Ovary (tissue), 9 donors: ENCODE results near the gene TUBB2A. TPM values are rescaled to one million over a fixed set of nuclear protein-coding genes. Genes with fewer than 3 reads are reported as not detected.

ENCODE experiments used
- DNase-seq, 5 donors: peaks; one replicate each; pipeline ENCODE4 v3.0.0-alpha.2; 2019 to 2020
- H3K27ac ChIP-seq, 2 donors: fragments of 200-600 bp; one replicate each; pipeline versions ENCODE4 v1.5.1 to v1.8.0; 2019 to 2022
- H3K27me3 ChIP-seq: fragments of 200-600 bp; one replicate; pipeline ENCODE4 v1.8.0; 2022
- H3K36me3 ChIP-seq: fragments of 200-600 bp; sonication (generic); one replicate; pipeline ENCODE4 v1.5.1; 2019
- H3K4me1 ChIP-seq: one replicate; pipeline ENCODE4 v1.8.1; 2013; ENCODE audit warnings: mild to moderate bottlenecking, moderate library complexity; ENCODE audit not compliant: insufficient read depth
- H3K4me3 ChIP-seq: fragments of 200-600 bp; sonication (generic); one replicate; pipeline ENCODE4 v1.5.1; 2017
- H3K9me3 ChIP-seq, 2 donors: fragments of 200-600 bp in 1 of 2; sonication (generic) in 1 of 2; one replicate each; pipeline versions ENCODE4 v1.5.1 to v1.8.1; 2013 to 2019; ENCODE audit warnings: mild to moderate bottlenecking in 1 of 2, moderate library complexity in 1 of 2
- CTCF ChIP-seq, 3 donors: fragments of 450-650 bp in 2 of 3; fragments of 200-600 bp in 1 of 3; IDR thresholded peaks; one replicate each; pipeline versions ENCODE4 v1.5.1 to v1.8.0; 2016 to 2022; ENCODE audit warnings: antibody characterized with exemption in 3 of 3, mild to moderate bottlenecking in 1 of 3
- EP300 ChIP-seq: sonication (generic); formaldehyde crosslinking; IDR thresholded peaks from one replicate; pipeline ENCODE4 v1.6.1; 2017; ENCODE audit warnings: antibody characterized with exemption
- POLR2A ChIP-seq: fragments of 450-650 bp; IDR thresholded peaks from one replicate; pipeline ENCODE4 v1.6.1; 2017; ENCODE audit warnings: antibody characterized with exemption, mild to moderate bottlenecking, moderate library complexity
- WGBS, 3 donors: extraction: QIAGEN DNeasy Blood & Tissue Kit in 1 of 3; methylation state at CpG; one replicate each; pipeline versions ENCODE4 v1.1.5 to v1.1.7; 2013 to 2017; 5-methylcytosine and 5-hydroxymethylcytosine counted together
- intact Hi-C, 4 donors: fragments of 100-400 bp; cut with DNase I; formaldehyde crosslinking; loops; one replicate each; pipeline versions ENCODE4 v1.11.0 to v1.15.1; 2022 to 2023
- polyA plus RNA-seq, 2 donors: library from polyadenylated mRNA; stranded (reverse); fragments of 200-250 nt in 1 of 2; fragments of 350-450 nt in 1 of 2; fragmentation: Illumina TruSeq in 1 of 2; extraction: RNeasy Lipid Tissue Mini Kit (QIAGEN cat#74804) in 1 of 2; gene quantifications; one replicate each; pipeline ENCODE4 v1.2.3, GENCODE V29; 2013 to 2014
- total RNA-seq, 7 donors: library from RNA; depleted of rRNA in 2 of 7; stranded (reverse); fragments of >200 nt in 2 of 7; fragmentation: NEBNext Ultra II Directional in 3 of 7; extraction: Animal tissue kit (Norgen Biotek cat#: 25700) in 3 of 7; gene quantifications; one replicate each; pipeline versions ENCODE4 v1.1.0 to v1.2.4, GENCODE V29; 2016 to 2023
- donor health status: DM: no; HTN: no; CAD: no; lungs with moderate emphysema.
- donor health status: DM: no; HTN: no; CAD: no.
- donor health status: Bipolar disorder and iron deficiency.
- donor health status: DM: yes; HTN: yes; CAD: no.
- donor health status: DM: no; HTN: no; CAD: no.
- donor health status: DM: yes; HTN: yes; CAD: no.

TUBB2A gene
- total and polyA plus RNA-seq, 9 donors, result 5.7 to 32.7 (median 10.9) TPM

GRCh38 chr6:3131695-3132094 is 25.6 kb downstream of the TUBB2A start:
- H3K4me1 ChIP-seq, result no peaks in the 10 kb centered on the region
- DNase-seq, result no peak
- WGBS, 3 donors, result 92 to 94% (median 92%) methylated on average over 15 of the region's 15 CpGs
- TF ChIP-seq POLR2A (no peak), CTCF (IDR thresholded peaks at IDR 0.05) (no peak), EP300 (no peak)
- H3K9me3 ChIP-seq, result no peaks in the 10 kb centered on the region
- no peak overlapping the region for H3K4me3 ChIP-seq
- intact Hi-C loops, result no loop called here
- H3K27ac ChIP-seq, result no peak overlapping the region
- H3K36me3 ChIP-seq, result no peaks in the 10 kb centered on the region
- no peaks in the 10 kb centered on the region for H3K27me3 ChIP-seq

DNA sequence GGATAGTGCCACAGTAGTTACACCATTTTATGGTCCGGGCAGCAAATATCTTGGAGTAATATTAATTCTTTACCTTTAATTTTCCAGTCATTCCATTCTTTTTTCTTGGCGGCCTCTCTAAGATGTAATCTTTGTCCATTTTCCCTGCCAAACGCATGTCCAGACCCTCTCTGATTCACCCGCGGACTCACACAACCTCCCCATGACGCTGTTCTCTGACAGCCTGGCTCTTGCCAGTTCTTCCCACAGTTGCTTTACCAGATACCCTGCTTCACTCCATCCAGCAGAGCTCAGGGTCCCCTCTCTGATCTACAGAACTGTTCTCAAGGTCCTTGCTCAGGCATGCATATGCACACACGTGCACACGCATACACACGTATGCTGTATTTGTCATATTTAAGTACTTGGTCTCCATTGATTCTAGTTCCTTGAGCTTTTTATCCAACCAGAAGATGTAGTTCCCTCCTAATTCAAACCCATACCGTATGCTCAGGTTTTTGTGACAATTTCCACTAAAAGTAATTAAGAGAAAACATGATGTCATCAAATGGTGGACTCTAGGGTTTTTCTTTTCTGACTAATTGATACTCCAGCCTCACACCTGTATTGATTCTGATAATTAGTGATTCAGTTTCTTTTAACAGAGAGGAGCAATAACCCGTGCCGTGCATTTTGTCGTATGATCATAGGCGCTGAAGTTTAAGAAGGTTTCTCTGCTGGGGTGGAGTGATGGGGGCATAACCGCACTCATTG is 28.8 kb downstream of the TUBB2A start:
- H3K27me3 ChIP-seq, result no peaks in the 10 kb centered on the region
- H3K9me3 ChIP-seq, result no peaks in the 10 kb centered on the region
- no peaks in the 10 kb centered on the region for H3K36me3 ChIP-seq
- WGBS, 3 donors, result 93 to 95% (median 94%) methylated on average over 15 of the region's 15 CpGs
- H3K4me1 ChIP-seq, result no peaks in the 10 kb centered on the region
- no peak overlapping the region for H3K4me3 ChIP-seq
- intact Hi-C loops, result loop anchor here in 3 of 4 donors (5.0 kb wide), 2 partner anchors 124 to 604 kb away; no protein-coding TSS in a partner anchor
- H3K27ac ChIP-seq, result no peak overlapping the region
- no peak for DNase-seq
- TF ChIP-seq POLR2A, result no peak
- no peak for TF ChIP-seq CTCF (IDR thresholded peaks at IDR 0.05)
- TF ChIP-seq EP300, result no peak

- no peaks in the 10 kb centered on the region for H3K4me1 ChIP-seq
- H3K27me3 ChIP-seq, result no peaks in the 10 kb centered on the region
- 41 to 47% (median 45%) methylated on average over 2 of the region's 2 CpGs for WGBS, 3 donors
- DNase-seq, result no peak
- no peak overlapping the region for H3K27ac ChIP-seq
- H3K4me3 ChIP-seq, result no peak overlapping the region
- intact Hi-C loops, result loop anchor here in 3 of 4 donors (5.0 kb wide), 2 partner anchors 126 to 606 kb away; no protein-coding TSS in a partner anchor
- no peaks in the 10 kb centered on the region for H3K36me3 ChIP-seq
- TF ChIP-seq POLR2A (no peak), EP300 (no peak), CTCF (IDR thresholded peaks at IDR 0.05) (no peak)
- no peaks in the 10 kb centered on the region for H3K9me3 ChIP-seq
These were observed 31.5 kb downstream of the TUBB2A start for GRCh38 chr6:3125815-3126214.

DNA sequence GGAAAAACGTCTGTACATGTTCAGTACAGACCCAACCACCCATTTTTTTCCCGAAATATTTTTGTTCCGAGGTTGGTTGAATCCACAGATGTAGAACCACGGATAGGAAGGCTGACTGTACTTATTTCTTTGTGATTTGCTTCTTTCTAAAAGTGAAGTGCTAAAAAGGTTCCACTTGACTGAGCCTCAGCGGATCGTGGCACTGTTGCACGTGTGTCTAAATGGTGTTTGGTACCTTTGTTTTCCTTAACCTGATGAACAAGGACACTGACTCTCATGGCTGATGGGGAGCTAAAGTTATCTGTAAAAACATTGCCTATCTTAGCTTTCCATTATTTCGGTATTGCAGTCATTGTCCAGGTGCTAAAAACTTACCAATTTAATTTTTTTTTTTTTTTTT is 32.7 kb downstream of the TUBB2A start:
- TF ChIP-seq POLR2A (no peak), EP300 (no peak), CTCF (IDR thresholded peaks at IDR 0.05) (no peak)
- 72 to 82% (median 79%) methylated on average over 8 of the region's 8 CpGs for WGBS, 3 donors

More for the DNA sequence above, 32.7 kb downstream of the TUBB2A start:
- DNase-seq, result no peak
- H3K36me3 ChIP-seq, result no peaks in the 10 kb centered on the region
- H3K27ac ChIP-seq, result no peak overlapping the region
- no peak overlapping the region for H3K4me3 ChIP-seq
- intact Hi-C loops, result loop anchor here (5.0 kb wide), 2 partner anchors 128 to 608 kb away; no protein-coding TSS in a partner anchor
- H3K27me3 ChIP-seq, result no peaks in the 10 kb centered on the region
- H3K9me3 ChIP-seq, result no peaks in the 10 kb centered on the region
- H3K4me1 ChIP-seq, result no peaks in the 10 kb centered on the region
